Kidney epithelial cell (primary cell): ENCODE results near the gene TRDMT1. TPM values are rescaled to one million over a fixed set of nuclear protein-coding genes. Genes with fewer than 3 reads are reported as not detected.

Experiments
- DNase-seq: peaks from one replicate; pipeline ENCODE4 v3.0.0-alpha.2; 2010; ENCODE audit warnings: low read depth
- H3K27me3 ChIP-seq: 2 replicates; pipeline ENCODE4 v1.6.0; 2011; ENCODE audit warnings: low read length; ENCODE audit not compliant: control insufficient read depth, insufficient read depth
- H3K36me3 ChIP-seq: 2 replicates; pipeline ENCODE4 v1.5.1; 2011; ENCODE audit warnings: low read length; ENCODE audit not compliant: control insufficient read depth, insufficient read depth
- H3K4me3 ChIP-seq: 2 replicates; pipeline ENCODE4 v1.5.1; 2011; ENCODE audit warnings: low read depth, mild to moderate bottlenecking, control low read depth, low read length
- total RNA-seq: library from RNA; depleted of rRNA; stranded (reverse); fragments of >200 nt; gene quantifications from 2 replicates; pipeline ENCODE4 v1.2.3, GENCODE V29; 2015
- TF ChIP-seq, protein P1 (sequence below): IDR thresholded peaks from 2 replicates; pipeline ENCODE4 v1.5.1; 2011; ENCODE audit warnings: mild to moderate bottlenecking, moderate library complexity, low read length, control low read depth, inconsistent platforms; ENCODE audit not compliant: insufficient read depth, poor library complexity, severe bottlenecking

The TRDMT1 gene
- total RNA-seq, 1 donor from 2014 or later = 7.4 TPM

DNA sequence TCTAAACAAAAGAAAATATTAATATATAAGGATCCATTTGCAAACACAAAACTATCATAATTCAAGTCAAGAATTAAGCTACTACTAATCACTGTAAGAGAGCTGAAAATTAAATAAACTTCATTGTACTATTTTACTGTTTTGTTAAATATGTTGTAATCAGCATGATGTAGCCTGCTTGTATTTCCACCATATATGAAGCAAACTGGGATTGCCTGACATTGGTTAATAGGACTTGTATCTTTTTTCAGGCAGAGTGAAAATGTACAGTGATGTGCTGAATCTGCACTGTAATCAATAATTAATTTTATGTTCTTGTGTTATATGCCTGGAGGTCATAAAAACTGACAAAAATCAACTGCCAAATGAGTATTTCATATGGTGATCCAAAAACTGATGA lies 25.4 kb downstream of the TRDMT1 start:
- Histone ChIP-seq H3K27me3 (no peaks in the 10 kb centered on the region), H3K36me3 (no peaks in the 10 kb centered on the region), H3K4me3 (no peak overlapping the region)
- TF ChIP-seq, protein P1, sequence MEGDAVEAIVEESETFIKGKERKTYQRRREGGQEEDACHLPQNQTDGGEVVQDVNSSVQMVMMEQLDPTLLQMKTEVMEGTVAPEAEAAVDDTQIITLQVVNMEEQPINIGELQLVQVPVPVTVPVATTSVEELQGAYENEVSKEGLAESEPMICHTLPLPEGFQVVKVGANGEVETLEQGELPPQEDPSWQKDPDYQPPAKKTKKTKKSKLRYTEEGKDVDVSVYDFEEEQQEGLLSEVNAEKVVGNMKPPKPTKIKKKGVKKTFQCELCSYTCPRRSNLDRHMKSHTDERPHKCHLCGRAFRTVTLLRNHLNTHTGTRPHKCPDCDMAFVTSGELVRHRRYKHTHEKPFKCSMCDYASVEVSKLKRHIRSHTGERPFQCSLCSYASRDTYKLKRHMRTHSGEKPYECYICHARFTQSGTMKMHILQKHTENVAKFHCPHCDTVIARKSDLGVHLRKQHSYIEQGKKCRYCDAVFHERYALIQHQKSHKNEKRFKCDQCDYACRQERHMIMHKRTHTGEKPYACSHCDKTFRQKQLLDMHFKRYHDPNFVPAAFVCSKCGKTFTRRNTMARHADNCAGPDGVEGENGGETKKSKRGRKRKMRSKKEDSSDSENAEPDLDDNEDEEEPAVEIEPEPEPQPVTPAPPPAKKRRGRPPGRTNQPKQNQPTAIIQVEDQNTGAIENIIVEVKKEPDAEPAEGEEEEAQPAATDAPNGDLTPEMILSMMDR = no peak
- no peak for DNase-seq

DNA sequence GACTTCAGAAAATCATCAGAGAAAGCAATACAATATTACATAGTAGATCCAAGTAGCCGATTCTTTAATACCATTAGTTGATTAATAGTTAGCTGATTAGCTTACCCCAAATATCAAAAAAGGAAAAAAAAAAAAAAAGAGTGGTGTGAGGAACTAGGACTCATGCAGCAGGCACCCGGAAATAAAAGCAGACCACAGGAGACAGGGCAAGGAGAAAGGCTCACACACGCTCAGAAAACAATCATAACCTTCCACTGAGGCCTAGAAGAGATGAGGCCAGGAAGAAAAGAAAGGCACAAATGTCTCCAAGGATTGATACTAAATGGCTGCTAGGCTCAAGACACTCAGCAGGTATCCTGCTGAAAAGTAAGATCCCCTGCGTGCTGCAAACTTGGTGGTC lies 25.9 kb downstream of the TRDMT1 start:
- DNase-seq = no peak
- Histone ChIP-seq H3K27me3 (no peaks in the 10 kb centered on the region), H3K4me3 (no peak overlapping the region), H3K36me3 (no peaks in the 10 kb centered on the region)
- TF ChIP-seq, protein P1 = no peak

DNA sequence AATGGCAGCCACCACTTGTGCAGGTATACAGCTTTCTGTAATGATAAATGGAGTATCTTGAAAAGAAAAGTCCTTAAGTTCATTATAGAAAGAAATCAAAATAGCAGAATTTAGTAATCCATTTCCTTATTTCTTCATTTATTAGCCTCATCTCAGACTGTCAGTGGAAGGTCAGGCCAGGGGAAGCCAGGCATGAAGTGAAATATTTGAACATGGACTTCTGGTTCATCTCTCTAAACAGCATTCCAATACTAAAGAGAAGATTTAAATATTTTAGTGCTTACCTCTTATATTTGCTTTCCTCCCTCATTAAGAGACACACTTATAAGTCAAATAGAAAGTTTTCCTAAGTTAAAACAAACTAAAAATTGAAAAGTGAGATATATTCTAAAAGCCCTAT lies 26.8 kb downstream of the TRDMT1 start:
- Histone ChIP-seq H3K27me3 (no peaks in the 10 kb centered on the region), H3K36me3 (no peaks in the 10 kb centered on the region), H3K4me3 (no peak overlapping the region)
- DNase-seq = no peak
- TF ChIP-seq, protein P1 = no peak

DNA sequence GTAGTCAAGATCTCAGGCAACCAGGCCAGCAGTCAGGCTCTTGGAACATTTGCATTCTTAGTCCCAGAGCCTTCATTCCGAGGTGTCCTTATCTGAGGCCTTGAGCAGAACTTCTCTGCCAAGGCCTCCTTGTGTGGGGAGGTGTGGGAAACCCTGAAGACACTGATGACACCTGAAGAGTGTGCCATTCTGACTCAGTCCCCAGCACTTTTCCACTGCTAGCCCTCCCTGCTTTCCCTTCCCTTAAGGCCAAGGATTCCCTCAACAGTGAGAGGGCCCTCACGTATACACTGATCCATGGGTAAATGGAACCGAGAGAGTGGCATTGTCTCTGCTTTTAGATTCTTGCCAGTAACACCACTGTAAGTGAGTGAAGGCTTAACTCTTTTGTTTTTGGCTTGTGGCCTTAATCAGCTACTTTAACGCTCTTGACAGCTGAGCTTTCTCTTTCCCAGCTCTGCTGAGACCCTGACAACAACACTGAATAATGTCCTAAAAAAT lies 30.3 kb downstream of the TRDMT1 start:
- H3K4me3 ChIP-seq = no peak overlapping the region
- TF ChIP-seq, protein P1 = no peak
- H3K36me3 ChIP-seq = no peaks in the 10 kb centered on the region
- no peaks in the 10 kb centered on the region for H3K27me3 ChIP-seq
- no peak for DNase-seq

DNA sequence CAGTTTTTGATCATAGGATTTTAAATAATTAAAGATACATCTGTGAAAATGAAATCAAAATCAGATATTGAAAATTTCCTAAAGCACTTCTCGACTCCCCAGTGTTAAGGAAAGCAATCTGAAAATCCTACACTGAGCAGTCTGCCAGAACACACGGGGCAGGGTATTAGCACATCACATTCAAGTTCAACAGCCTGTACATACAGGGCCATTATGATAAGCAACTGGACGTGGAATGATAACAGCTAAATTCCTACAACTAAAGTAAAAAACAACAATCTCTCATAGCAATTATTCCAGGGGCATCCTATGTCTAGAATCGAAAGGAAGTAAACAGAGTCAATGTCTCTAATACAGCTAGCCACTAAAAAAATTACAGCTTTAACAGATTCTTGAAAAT lies 31.7 kb downstream of the TRDMT1 start:
- no peak for DNase-seq
- no peak overlapping the region for H3K4me3 ChIP-seq
- no peaks in the 10 kb centered on the region for H3K27me3 ChIP-seq
- H3K36me3 ChIP-seq = no peaks in the 10 kb centered on the region
- TF ChIP-seq, protein P1 = no peak

DNA sequence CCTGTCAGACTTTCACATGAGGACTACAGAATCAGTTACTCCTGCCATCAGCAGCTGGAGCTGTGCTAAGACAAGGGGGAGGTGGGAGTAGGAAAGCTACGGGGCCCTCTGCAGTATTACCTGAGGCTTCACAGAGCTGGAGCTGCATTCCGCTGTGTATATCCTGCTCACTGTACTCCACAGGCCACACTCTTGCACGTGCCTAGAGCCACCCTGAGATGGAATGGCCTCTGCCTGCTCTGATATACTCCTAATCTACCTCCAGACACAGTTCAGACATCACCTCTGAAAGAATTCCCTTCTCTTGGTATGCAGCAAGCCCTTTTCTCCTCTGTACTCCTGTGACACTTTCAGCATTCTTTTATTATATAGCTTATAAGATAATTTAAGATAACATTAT lies 34.8 kb downstream of the TRDMT1 start:
- TF ChIP-seq, protein P1 = no peak

More for the DNA sequence above, 34.8 kb downstream of the TRDMT1 start:
- Histone ChIP-seq H3K36me3 (no peaks in the 10 kb centered on the region), H3K27me3 (no peaks in the 10 kb centered on the region), H3K4me3 (no peak overlapping the region)
- DNase-seq = no peak
